CD4-positive, alpha-beta memory T cell (primary cell): ENCODE data around the gene DAGLA. TPM values are rescaled to one million over a fixed set of nuclear protein-coding genes. Genes with fewer than 3 reads are reported as not detected.

Source experiments
- CTCF ChIA-PET: fragments of 350-600 bp; sonication (Branson Sonifier 250); formaldehyde crosslinking; loops from one replicate; lab custom pipeline; 2021; ENCODE audit warnings: inconsistent platforms; ENCODE audit not compliant: partially characterized antibody; lab: Charles Lee
- POLR2A ChIA-PET: fragments of 350-600 bp; sonication (Branson Sonifier 250); formaldehyde crosslinking; loops from one replicate; lab custom pipeline; 2021; ENCODE audit not compliant: partially characterized antibody; lab: Charles Lee
- DNase-seq, 5 donors: peaks; one replicate each; pipeline versions ENCODE4 v3.0.0 to v3.0.0-alpha.2; 2020 to 2022; ENCODE audit warnings: mixed read lengths in 1 of 5
- H3K27ac ChIP-seq: one replicate; pipeline ENCODE4 v1.7.0; 2013; ENCODE audit warnings: low read depth, low read length
- H3K27me3 ChIP-seq: 2 replicates; pipeline ENCODE4 v1.7.0; 2013; ENCODE audit warnings: mild to moderate bottlenecking, low read length, moderate library complexity; ENCODE audit not compliant: insufficient read depth
- H3K36me3 ChIP-seq: 2 replicates; pipeline ENCODE4 v1.7.0; 2013; ENCODE audit warnings: mild to moderate bottlenecking, low read length, moderate library complexity; ENCODE audit not compliant: insufficient read depth
- H3K4me1 ChIP-seq: 2 replicates; pipeline ENCODE4 v1.7.0; 2013; ENCODE audit warnings: mild to moderate bottlenecking, low read length, moderate library complexity; ENCODE audit not compliant: insufficient read depth
- H3K4me3 ChIP-seq, 2 donors: one replicate each; pipeline ENCODE4 v1.7.0; 2013; ENCODE audit warnings: low read length in 2 of 2, mild to moderate bottlenecking in 1 of 2
- H3K9me3 ChIP-seq, 2 donors: one replicate each; pipeline ENCODE4 v1.7.0; 2013; ENCODE audit warnings: low read length in 2 of 2, control low read depth in 1 of 2; ENCODE audit not compliant: control insufficient read depth in 1 of 2
- H3K27ac Mint-ChIP-seq, 7 donors: one replicate each; pipeline ENCODE4 v1.8.0; 2020 to 2021; ENCODE audit warnings: mixed read lengths in 7 of 7, mild to moderate bottlenecking in 6 of 7, inconsistent platforms in 3 of 7, moderate library complexity in 3 of 7
- H3K27me3 Mint-ChIP-seq, 2 donors: one replicate each; pipeline ENCODE4 v1.8.0; 2020 to 2021; ENCODE audit warnings: mixed read lengths in 2 of 2
- H3K36me3 Mint-ChIP-seq, 2 donors: one replicate each; pipeline ENCODE4 v1.8.0; 2020 to 2021; ENCODE audit warnings: mixed read lengths in 2 of 2, inconsistent platforms in 1 of 2, mild to moderate bottlenecking in 1 of 2
- H3K4me1 Mint-ChIP-seq, 4 donors: one replicate each; pipeline ENCODE4 v1.8.0; 2020 to 2021; ENCODE audit warnings: mixed read lengths in 4 of 4, mild to moderate bottlenecking in 1 of 4
- H3K4me3 Mint-ChIP-seq, 8 donors: one replicate each; pipeline ENCODE4 v1.8.0; 2020 to 2021; ENCODE audit warnings: mixed read lengths in 8 of 8, mild to moderate bottlenecking in 7 of 8, moderate library complexity in 6 of 8, inconsistent platforms in 3 of 8
- H3K9me3 Mint-ChIP-seq, 8 donors: one replicate each; pipeline ENCODE4 v1.8.0; 2020 to 2021; ENCODE audit warnings: mixed read lengths in 8 of 8, mild to moderate bottlenecking in 5 of 8, inconsistent platforms in 3 of 8, moderate library complexity in 1 of 8
- intact Hi-C: fragments of 100-400 bp; cut with micrococcal nuclease; formaldehyde crosslinking; loops from one replicate; pipeline ENCODE4 v1.15.1; 2023
- polyA plus RNA-seq, 2 donors: library from polyadenylated mRNA; unstranded; fragments of 300-500 nt; fragmentation: Illumina TruSeq; gene quantifications; one replicate each; pipeline ENCODE4 v1.2.3, GENCODE V29; 2021
- total RNA-seq, 2 experiments: library from RNA; stranded (reverse); gene quantifications; one replicate each; pipeline ENCODE4 v1.2.3, GENCODE V29; 2021

The DAGLA gene
- total and polyA plus RNA-seq, 4 experiments from 2014 or later: 0.30 to 0.52 (median 0.44) TPM; not detected in 1

- Mint-ChIP-seq H3K4me3 (no peak overlapping the region), H3K4me1 (no peaks in the 10 kb centered on the region), H3K27ac (no peak overlapping the region), H3K27me3 (no peaks in the 10 kb centered on the region), H3K9me3 (no peaks in the 10 kb centered on the region), H3K36me3 (no peaks in the 10 kb centered on the region)
- intact Hi-C loops: no loop called here
- POLR2A ChIA-PET: no interaction called here
- H3K9me3 ChIP-seq: no peaks in the 10 kb centered on the region
- H3K4me1 ChIP-seq: no peaks in the 10 kb centered on the region
- CTCF ChIA-PET: no interaction called here
- no peaks in the 10 kb centered on the region for H3K36me3 ChIP-seq
- DNase-seq: no peak
- no peak overlapping the region for H3K27ac ChIP-seq
- H3K27me3 ChIP-seq: no peaks in the 10 kb centered on the region
- H3K4me3 ChIP-seq: no peak overlapping the region
These were observed 29.8 kb downstream of the DAGLA start for GRCh38 chr11:61710019-61710418.

- H3K36me3 ChIP-seq: no peaks in the 10 kb centered on the region
- no peaks in the 10 kb centered on the region for H3K27me3 Mint-ChIP-seq
- no peaks in the 10 kb centered on the region for H3K9me3 ChIP-seq
- no peak overlapping the region for H3K4me3 ChIP-seq
- no peaks in the 10 kb centered on the region for H3K4me1 Mint-ChIP-seq
- no peaks in the 10 kb centered on the region for H3K36me3 Mint-ChIP-seq
- intact Hi-C loops: no loop called here
- no peaks in the 10 kb centered on the region for H3K4me1 ChIP-seq
- CTCF ChIA-PET: no interaction called here
- no peak overlapping the region for H3K27ac ChIP-seq
- POLR2A ChIA-PET: no interaction called here
- no peak overlapping the region for H3K4me3 Mint-ChIP-seq
- no peaks in the 10 kb centered on the region for H3K9me3 Mint-ChIP-seq
- DNase-seq: no peak
- no peak overlapping the region for H3K27ac Mint-ChIP-seq
- H3K27me3 ChIP-seq: no peaks in the 10 kb centered on the region
These were observed 30.8 kb downstream of the DAGLA start for GRCh38 chr11:61711037-61711436.

- Mint-ChIP-seq H3K36me3 (no peaks in the 10 kb centered on the region), H3K4me3 (no peak overlapping the region), H3K27me3 (no peaks in the 10 kb centered on the region), H3K27ac (no peak overlapping the region), H3K4me1 (peaks cover 0 to 4% (median 0%) of the 10 kb centered on the region in 4 donors), H3K9me3 (no peaks in the 10 kb centered on the region)
- Histone ChIP-seq H3K9me3 (no peaks in the 10 kb centered on the region), H3K4me3 (no peak overlapping the region), H3K27ac (no peak overlapping the region), H3K4me1 (no peaks in the 10 kb centered on the region), H3K27me3 (no peaks in the 10 kb centered on the region), H3K36me3 (no peaks in the 10 kb centered on the region)
- ChIA-PET CTCF (no interaction called here), POLR2A (no interaction called here)
- intact Hi-C loops: no loop called here
- DNase-seq: no peak
These were observed 31.3 kb downstream of the DAGLA start for GRCh38 chr11:61711498-61711897.

- no peak for DNase-seq
- H3K36me3 Mint-ChIP-seq: no peaks in the 10 kb centered on the region
- no peak overlapping the region for H3K27ac Mint-ChIP-seq
- intact Hi-C loops: no loop called here
- H3K27me3 Mint-ChIP-seq: no peaks in the 10 kb centered on the region
- no peak overlapping the region for H3K4me3 Mint-ChIP-seq
- H3K4me1 Mint-ChIP-seq: peaks cover 0 to 4% (median 0%) of the 10 kb centered on the region in 4 donors
- H3K27me3 ChIP-seq: no peaks in the 10 kb centered on the region
- ChIA-PET POLR2A (no interaction called here), CTCF (interaction anchor here (1.4 kb wide), 1 partner anchor 42 kb away, joined by 5 read pairs; no protein-coding TSS in a partner anchor)
- H3K27ac ChIP-seq: no peak overlapping the region
- no peaks in the 10 kb centered on the region for H3K9me3 Mint-ChIP-seq
- no peak overlapping the region for H3K4me3 ChIP-seq
- H3K9me3 ChIP-seq: no peaks in the 10 kb centered on the region
- H3K4me1 ChIP-seq: no peaks in the 10 kb centered on the region
- no peaks in the 10 kb centered on the region for H3K36me3 ChIP-seq
These were observed 32.1 kb downstream of the DAGLA start for GRCh38 chr11:61712314-61712713.

- H3K9me3 ChIP-seq: no peaks in the 10 kb centered on the region
- no peaks in the 10 kb centered on the region for H3K36me3 ChIP-seq
- H3K4me1 ChIP-seq: no peaks in the 10 kb centered on the region
- intact Hi-C loops: no loop called here
- H3K27ac ChIP-seq: no peak overlapping the region
- H3K4me3 Mint-ChIP-seq: no peak overlapping the region
- H3K36me3 Mint-ChIP-seq: no peaks in the 10 kb centered on the region
- no peaks in the 10 kb centered on the region for H3K27me3 ChIP-seq
- H3K27ac Mint-ChIP-seq: peak overlapping the region in 1 of 7 donors; percentile 43
- H3K4me3 ChIP-seq: no peak overlapping the region
- H3K27me3 Mint-ChIP-seq: no peaks in the 10 kb centered on the region
- peaks cover 0 to 4% (median 0%) of the 10 kb centered on the region in 4 donors for H3K4me1 Mint-ChIP-seq
- CTCF ChIA-PET: interaction anchor here (1.4 kb wide), 1 partner anchor 41 kb away, joined by 5 read pairs; no protein-coding TSS in a partner anchor
- H3K9me3 Mint-ChIP-seq: no peaks in the 10 kb centered on the region
- POLR2A ChIA-PET: no interaction called here
- DNase-seq: no peak
These were observed 32.7 kb downstream of the DAGLA start for GRCh38 chr11:61712846-61713245.

- Histone ChIP-seq H3K27me3 (no peaks in the 10 kb centered on the region), H3K27ac (no peak overlapping the region), H3K4me3 (no peak overlapping the region), H3K36me3 (no peaks in the 10 kb centered on the region), H3K4me1 (no peaks in the 10 kb centered on the region), H3K9me3 (no peaks in the 10 kb centered on the region)
- no peak overlapping the region for H3K4me3 Mint-ChIP-seq
- CTCF ChIA-PET: interaction anchor here (1.4 kb wide), 1 partner anchor 41 kb away, joined by 5 read pairs; no protein-coding TSS in a partner anchor
- intact Hi-C loops: no loop called here
- H3K9me3 Mint-ChIP-seq: no peaks in the 10 kb centered on the region
- no peak for DNase-seq
- H3K4me1 Mint-ChIP-seq: peaks cover 0 to 4% (median 0%) of the 10 kb centered on the region in 4 donors
- POLR2A ChIA-PET: no interaction called here
- no peak overlapping the region for H3K27ac Mint-ChIP-seq
- no peaks in the 10 kb centered on the region for H3K36me3 Mint-ChIP-seq
- H3K27me3 Mint-ChIP-seq: no peaks in the 10 kb centered on the region
These were observed 33.3 kb downstream of the DAGLA start for GRCh38 chr11:61713464-61713863.

GRCh38 chr11:61713906-61714305, 33.7 kb downstream of the DAGLA start:
- CTCF ChIA-PET: interaction anchor here (1.4 kb wide), 1 partner anchor 40 kb away, joined by 5 read pairs; no protein-coding TSS in a partner anchor
- intact Hi-C loops: no loop called here
- H3K27ac ChIP-seq: no peak overlapping the region
- DNase-seq: no peak
- no peaks in the 10 kb centered on the region for H3K36me3 ChIP-seq
- H3K4me1 ChIP-seq: no peaks in the 10 kb centered on the region
- Mint-ChIP-seq H3K36me3 (no peaks in the 10 kb centered on the region), H3K27me3 (no peaks in the 10 kb centered on the region), H3K9me3 (no peaks in the 10 kb centered on the region), H3K27ac (no peak overlapping the region), H3K4me3 (no peak overlapping the region), H3K4me1 (peaks cover 0 to 4% (median 0%) of the 10 kb centered on the region in 4 donors)
- H3K27me3 ChIP-seq: no peaks in the 10 kb centered on the region
- POLR2A ChIA-PET: no interaction called here
- H3K4me3 ChIP-seq: no peak overlapping the region
- H3K9me3 ChIP-seq: no peaks in the 10 kb centered on the region
